Activated naive CD8-positive, alpha-beta T cell treated with anti-CD3 and anti-CD28 coated beads, Interleukin-2, amount 50 U/mL, for 16 hours (primary cell): ENCODE data around the gene PI4K2B.
"Not testable (repeated sequence)": the region's sequence is repeated elsewhere in the genome, so short reads cannot be mapped to it uniquely, and the experiment has no call there.

Experiments used
- DNase-seq: peaks from one replicate; pipeline ENCODE4 v3.0.0-alpha.2; 2020; ENCODE audit warnings: low read depth, low spot score

The PI4K2B gene

DNA sequence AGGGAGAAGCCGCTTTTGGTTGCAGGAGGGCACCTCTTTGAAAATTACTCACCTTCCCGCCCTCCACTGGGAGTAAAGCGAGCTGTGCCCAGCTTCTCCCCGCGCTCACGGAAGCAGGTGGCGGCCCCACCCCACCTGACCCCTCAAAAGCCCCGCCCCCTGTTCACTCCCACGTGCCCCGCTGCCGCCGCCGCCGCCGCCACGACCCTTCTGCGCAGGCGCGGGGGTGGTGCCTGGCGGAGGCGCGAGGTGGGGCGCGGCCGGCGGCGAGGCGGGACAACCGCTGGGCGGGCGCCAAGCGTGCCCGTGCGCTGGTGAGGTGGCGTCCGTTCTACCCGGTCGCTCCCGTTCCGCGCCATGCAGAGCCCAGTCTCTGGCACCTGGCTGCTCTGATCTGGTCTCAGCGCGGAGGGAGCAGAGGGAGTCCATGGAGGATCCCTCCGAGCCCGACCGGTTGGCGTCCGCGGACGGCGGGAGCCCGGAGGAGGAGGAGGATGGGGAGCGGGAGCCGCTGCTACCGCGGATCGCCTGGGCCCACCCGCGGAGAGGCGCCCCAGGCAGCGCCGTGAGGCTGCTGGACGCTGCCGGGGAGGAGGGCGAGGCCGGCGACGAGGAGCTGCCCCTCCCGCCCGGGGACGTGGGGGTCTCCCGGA is at the start of gene PI4K2B:
TSS of gene PI4K2B (plus strand) at position 297 of the 653 bp plus-strand sequence. CDS start at position 428, 131 bp downstream.
- peak; percentile 86 for DNase-seq

DNA sequence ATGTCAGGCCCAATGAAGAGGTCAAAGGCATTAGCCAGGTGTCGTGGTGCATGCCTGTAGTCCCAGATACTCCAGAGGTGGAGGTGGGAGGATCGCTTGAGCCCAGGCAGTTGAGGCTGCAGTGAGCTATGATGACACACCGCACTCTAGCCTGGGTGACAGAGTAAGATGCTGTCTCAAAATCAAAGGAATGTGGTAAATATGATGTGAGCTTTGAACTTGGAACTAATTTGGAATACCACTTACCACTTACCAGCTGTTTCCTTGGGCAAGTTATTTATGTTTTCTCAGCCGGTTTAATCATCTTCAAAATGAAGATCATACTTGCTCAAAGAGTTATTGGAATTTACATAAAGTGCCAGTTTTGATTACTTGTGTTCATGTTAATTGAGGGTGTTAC is 49.8 kb upstream of the PI4K2B start:
- DNase-seq: no peak

DNA sequence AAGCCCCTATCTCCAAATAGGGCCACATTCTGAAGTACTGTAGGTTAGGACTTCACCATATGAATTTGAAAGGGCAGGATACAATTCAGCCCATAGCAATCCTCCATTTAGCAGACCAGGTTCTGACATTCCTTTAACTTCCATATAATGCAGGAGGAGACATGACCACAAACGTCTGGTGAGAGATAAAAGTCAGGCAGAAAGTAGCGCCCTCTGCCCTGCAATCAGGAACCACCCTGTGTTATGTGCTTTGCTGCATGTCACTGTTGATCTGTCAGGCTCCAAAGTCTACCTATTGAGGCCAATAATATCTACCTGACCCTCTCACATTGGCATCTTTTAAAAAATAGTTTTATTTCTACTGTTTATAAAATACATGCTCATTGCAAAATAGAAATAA is 43.4 kb upstream of the PI4K2B start:
- DNase-seq: no peak

DNA sequence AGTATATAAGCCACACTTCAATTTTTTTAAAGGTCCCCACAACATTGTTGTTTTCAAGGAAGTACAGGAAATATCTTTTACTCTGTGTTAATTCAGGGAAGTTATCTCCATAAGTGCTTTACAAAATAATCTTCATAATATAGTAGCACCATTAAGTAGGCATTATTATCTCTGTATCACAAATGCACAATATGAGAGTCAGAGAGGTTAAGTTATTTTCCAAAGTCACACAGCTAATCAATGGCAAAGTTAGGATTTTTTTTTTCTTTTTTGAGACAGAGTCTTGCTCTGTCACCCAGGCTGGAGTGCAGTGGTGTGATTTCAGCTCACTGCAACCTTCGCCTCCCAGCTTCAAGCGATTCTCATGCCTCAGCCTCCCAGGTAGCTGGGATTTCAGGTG is 35.1 kb upstream of the PI4K2B start:
- DNase-seq: no peak

- no peak for DNase-seq
Measured at GRCh38 chr4:25207997-25208396, 25.8 kb upstream of the PI4K2B start.

GRCh38 chr4:25209702-25210101 is 24.1 kb upstream of the PI4K2B start:
- DNase-seq: no peak

- DNase-seq: no peak
Measured at GRCh38 chr4:25211721-25212120, 22.1 kb upstream of the PI4K2B start.

GRCh38 chr4:25212822-25213221 is 21.0 kb upstream of the PI4K2B start:
- no peak for DNase-seq

GRCh38 chr4:25213347-25213979 is 20.4 kb upstream of the PI4K2B start:
- no peak for DNase-seq

- DNase-seq: not testable (repeated sequence)
Measured at GRCh38 chr4:25214750-25215149, 19.1 kb upstream of the PI4K2B start.

DNA sequence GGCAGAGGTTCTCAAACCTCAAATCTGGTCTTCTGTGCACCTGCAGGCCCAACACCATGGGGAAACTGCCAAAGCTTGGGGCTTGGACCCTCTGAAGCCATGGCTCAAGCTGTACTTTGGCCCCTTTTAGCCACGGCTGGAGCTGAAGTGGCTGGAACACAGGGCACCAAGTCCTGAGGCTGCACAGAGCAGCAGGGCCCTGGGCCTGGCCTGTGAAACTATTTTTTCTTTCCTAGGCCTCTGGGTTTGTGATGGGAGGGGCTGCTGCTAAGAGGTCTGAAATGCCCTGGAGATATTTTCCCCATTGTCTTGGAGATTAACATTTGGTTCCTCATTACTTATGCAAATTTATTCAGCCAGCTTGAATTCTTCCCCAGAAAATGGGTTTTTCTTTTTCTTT is 18.3 kb upstream of the PI4K2B start:
- DNase-seq: no peak

DNA sequence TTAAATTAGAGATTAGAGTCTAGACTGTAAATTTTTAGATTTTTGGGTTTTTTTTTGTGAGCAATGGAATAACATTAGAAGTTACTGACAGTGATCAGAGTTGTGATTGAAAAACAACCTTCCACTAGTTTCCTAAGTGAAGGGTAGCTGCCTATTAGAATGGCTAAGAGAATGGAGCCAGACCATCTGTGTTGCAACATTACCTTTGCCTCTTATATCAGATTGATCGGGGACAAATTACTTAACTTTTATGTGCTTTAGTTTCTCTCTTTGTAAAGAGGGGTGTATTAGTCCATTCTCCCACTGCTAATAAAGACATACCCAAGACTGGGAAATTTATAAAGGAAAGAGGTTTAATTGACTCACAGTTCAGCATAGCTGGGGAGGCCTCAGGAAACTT is 12.5 kb upstream of the PI4K2B start:
- no peak for DNase-seq

- DNase-seq: no peak
Measured at GRCh38 chr4:25223802-25224375, 9.9 kb upstream of the PI4K2B start.

GRCh38 chr4:25229804-25230203 is 4.0 kb upstream of the PI4K2B start:
- DNase-seq: no peak

DNA sequence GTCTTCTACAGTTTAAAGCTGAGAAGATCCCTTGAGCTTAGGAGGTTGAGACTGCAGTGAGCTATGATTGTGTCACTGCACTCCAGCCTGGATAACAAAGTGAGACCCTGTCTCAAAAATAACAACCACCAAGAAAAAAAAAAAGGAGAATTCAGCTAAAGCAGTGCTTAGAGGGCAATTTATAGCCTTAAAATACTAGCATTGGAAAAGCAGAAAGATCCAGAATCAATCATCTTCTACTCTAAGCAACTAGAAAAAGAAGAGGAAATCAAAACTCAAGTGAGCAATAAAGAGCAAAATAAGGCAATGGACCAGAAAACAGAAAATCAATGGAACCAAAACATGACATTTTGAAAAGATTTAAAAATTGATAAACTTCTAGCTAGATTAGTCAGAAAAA is 639 bp upstream of the PI4K2B start:
- no peak for DNase-seq

DNA sequence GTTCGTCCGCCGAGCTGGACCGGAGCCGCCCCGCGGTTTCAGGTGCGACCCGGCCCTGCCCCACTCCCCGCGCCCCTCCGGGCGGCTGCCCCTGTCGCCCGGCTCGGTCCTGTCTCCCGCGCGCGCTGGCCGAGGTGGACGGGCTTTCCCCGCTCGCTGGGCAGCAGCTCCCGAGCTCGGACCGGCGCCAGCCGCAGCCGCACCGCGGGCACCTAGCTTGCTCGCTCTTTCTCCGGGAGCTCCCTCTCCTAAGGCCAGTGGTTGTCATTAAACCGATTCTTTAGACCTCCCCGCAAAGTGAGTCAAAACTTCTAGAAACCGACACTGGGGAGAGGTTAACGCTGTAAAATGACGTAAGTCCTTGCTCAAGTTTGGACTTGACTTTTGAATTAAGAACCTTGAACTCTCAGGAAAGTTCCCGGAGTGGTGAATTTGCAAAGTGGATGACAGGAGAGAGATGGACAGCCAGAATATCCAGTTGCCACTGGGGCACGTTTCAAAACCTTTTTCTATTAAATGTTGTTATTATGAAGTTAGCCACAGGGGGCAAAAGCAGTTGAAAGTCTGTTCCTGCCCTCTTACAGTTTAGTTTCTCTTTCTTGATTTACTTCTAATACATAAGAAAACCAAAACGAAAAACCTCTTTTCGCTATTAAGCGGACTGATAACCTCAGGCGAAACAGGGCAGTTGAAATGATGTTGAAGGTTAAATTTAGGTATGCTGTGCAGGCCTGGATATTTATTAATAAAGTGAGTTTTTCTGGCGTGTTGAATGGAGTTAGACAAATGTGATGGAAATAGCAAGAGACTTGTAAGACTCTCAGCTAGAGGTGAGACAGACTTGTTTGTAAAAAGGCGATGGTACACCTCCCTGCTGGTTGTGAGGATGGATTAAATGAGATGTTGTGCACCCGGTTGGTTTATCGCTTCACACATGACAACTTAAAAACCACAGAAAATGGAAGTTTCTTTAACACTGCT is 847 bp downstream of the PI4K2B start:
- DNase-seq: no peak

- DNase-seq: no peak
Measured at GRCh38 chr4:25235401-25235800, 1.6 kb downstream of the PI4K2B start.

- DNase-seq: not testable (repeated sequence)
Measured at GRCh38 chr4:25236030-25236429, 2.2 kb downstream of the PI4K2B start.

DNA sequence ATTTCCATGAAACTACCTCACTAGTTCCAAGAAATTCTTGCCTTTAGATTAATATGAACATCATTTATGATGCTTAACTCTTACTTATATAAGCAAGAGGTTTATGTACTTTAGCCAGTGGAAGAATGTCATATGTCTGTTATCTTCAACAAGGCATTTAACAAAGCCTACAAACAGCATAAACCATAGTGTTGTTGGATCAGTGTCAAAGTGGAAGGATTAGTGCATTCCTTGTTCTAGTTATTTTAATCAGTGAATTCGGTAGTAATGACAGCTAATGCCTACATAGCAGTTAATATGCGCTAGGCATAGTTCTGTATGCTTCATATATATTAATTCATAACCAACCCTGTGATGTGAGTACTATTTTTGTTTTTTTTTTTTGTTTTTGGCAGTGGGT is 3.1 kb downstream of the PI4K2B start:
- no peak for DNase-seq

- DNase-seq: no peak
Measured at GRCh38 chr4:25238052-25238451, 4.2 kb downstream of the PI4K2B start.

DNA sequence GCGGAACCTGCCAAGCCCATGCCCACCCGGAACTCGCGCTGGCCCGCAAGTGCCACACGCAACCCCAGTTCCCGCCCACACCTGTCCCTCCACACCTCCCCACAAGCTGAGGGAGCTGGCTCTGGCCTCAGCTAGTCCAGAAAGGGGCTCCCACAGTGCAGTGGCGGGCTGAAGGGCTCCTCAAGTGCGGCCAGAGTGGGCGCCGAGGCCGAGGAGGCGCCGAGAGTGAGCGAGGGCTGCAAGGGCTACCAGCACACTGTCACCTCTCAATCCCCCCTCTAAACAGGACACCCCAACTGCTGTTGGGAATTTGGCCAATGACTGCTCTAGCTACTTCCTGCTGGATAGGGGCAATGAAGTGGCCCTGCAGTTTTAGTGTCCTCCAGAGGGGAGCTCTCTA is 5.7 kb downstream of the PI4K2B start:
- DNase-seq: not testable (repeated sequence)

GRCh38 chr4:25240754-25241210 is 6.9 kb downstream of the PI4K2B start:
- not testable (repeated sequence) for DNase-seq
